Urothelium cell line (cell line): ENCODE measurements around the gene UNC13D.
"Not testable (repeated sequence)": the region's sequence is repeated elsewhere in the genome, so short reads cannot be mapped to it uniquely, and the experiment has no call there.

Source experiments
- DNase-seq: peaks from one replicate; pipeline ENCODE4 v3.0.0; 2011; ENCODE audit warnings: low spot score, mixed read lengths
- FAIRE-seq: peaks from 2 replicates; lab custom pipeline; 2011; peaks lifted over from hg19 to GRCh38; lab: Jason Lieb, UNC

The UNC13D gene

GRCh38 chr17:75822119-75822799, 21.9 kb downstream of the UNC13D start:
- DNase-seq: no peak
- no peak for FAIRE-seq

- peak; percentile 23 for FAIRE-seq
Observed at GRCh38 chr17:75821552-75821951, 22.7 kb downstream of the UNC13D start.

GRCh38 chr17:75820094-75821080, 23.8 kb downstream of the UNC13D start:
- DNase-seq (no peak), FAIRE-seq (peak; percentile 82)

More at GRCh38 chr17:75821552-75821951, 22.7 kb downstream of the UNC13D start:
- no peak for DNase-seq

GRCh38 chr17:75819678-75820077, 24.5 kb downstream of the UNC13D start:
- DNase-seq (no peak), FAIRE-seq (no peak)

DNA sequence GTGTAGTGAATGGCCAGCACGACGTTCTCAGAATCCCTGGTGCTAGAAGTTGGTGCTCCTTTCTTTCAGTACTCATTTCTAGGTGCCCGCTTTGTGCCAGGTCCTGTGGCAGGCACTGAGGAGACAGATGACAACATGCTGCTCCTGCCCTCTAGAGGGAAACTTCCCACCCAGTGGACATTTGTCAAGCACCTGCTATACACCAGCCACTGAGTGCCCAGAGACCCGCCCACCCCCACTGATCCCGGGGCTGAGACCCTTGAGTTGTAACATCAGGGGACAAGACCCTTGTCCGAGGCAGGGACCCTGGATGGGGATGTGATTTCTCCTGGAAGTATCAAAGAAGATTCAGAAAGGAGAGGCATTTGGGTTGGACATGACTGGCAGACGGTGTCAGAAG, 25.1 kb downstream of the UNC13D start:
- FAIRE-seq: no peak
- DNase-seq: no peak

GRCh38 chr17:75818326-75818885, 25.8 kb downstream of the UNC13D start:
- DNase-seq (no peak), FAIRE-seq (no peak)

DNA sequence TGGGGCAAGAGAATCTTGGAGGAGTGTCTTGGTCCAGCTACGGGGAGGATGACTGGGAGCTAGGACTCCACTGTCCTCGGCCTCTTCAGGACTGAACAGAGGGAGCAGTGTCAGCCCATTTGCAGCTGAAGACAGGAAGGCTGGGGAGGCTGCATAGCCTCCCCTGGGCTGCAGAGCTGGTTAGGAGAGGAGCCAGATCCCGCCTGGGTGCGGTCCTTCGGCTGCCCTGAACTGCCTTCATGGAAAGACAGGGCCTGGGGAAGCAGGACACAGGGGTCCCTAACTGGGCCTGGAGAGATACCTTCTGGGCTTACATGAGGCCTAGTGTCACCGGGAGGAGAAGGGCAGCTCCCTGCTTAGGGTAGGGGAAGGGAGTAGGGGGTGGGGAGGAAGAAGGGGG, 26.6 kb downstream of the UNC13D start:
- FAIRE-seq (no peak), DNase-seq (no peak)

- DNase-seq (no peak), FAIRE-seq (no peak)
Observed at GRCh38 chr17:75816693-75817092, 27.5 kb downstream of the UNC13D start.

GRCh38 chr17:75815399-75815798, 28.8 kb downstream of the UNC13D start:
- FAIRE-seq (no peak), DNase-seq (no peak)

GRCh38 chr17:75814900-75815373, 29.3 kb downstream of the UNC13D start:
- peak; percentile 45 for DNase-seq
- FAIRE-seq: peak; percentile 17

- DNase-seq: no peak
- no peak for FAIRE-seq
Observed at GRCh38 chr17:75814021-75814395, 30.2 kb downstream of the UNC13D start.

GRCh38 chr17:75813081-75814020, 30.9 kb downstream of the UNC13D start:
- FAIRE-seq (peak; percentile 82), DNase-seq (no peak)

DNA sequence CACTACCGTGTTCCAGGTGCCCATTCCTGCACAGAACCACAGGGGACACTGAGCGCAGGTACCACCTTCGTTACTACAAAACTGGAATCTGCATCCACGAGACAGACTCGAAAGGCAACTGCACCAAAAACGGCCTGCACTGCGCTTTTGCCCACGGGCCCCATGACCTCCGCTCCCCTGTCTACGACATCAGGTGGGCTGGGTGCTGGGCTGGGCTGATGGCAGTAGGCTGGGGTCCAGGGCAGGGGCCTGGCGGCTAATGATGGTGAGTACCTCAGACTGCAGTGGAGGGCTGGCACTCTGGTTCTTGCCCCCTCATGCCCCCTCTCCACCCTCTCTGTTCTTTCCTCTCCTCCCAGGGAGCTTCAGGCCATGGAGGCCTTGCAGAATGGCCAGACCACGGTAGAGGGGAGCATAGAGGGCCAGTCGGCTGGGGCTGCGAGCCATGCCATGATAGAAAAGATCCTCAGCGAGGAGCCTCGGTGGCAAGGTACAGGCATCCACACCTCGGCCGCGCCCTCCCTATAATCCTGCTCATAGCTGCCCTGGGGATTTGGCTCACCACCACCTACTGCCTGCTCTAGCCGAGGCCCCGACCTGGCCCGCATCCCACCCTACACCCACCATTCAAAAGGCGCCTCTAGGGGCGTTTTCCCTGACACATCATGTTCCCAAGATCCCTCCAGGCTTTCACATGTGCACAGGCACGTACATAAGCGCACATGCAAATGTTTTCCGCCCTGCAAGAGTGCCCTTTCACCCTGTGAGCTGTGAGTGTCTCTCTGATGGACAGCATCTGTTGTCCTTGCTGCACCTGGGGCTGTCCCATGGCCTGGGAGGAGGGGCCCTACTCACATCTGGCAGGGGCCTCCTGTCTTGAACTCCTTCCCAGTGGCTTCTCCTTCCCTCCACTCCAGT, 31.8 kb downstream of the UNC13D start:
- FAIRE-seq (no peak), DNase-seq (no peak)

DNA sequence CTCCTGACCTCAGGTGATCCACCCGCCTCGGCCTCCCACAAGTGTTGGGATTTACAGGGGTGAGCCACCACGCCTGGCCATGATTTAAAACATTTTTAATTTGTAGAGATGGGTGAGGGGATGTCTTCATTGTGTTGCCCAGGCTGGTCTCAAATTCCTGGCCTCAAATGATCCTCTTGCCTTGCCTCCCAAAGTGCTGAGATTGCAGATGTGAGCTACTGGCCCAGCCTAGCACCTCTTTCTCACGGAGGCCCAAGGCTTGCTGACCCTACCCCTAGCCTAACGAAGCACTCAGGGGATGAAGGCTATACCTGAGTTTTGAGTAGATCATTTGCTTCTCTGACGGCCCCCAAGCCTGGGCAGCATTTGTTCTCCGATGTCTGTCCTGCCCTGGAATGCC, 33.0 kb downstream of the UNC13D start:
- no peak for DNase-seq
- peak; percentile 35 for FAIRE-seq

- DNase-seq: not testable (repeated sequence)
- peak; percentile 66 for FAIRE-seq
Observed at GRCh38 chr17:75810756-75811155, 33.4 kb downstream of the UNC13D start.

- FAIRE-seq (no peak), DNase-seq (no peak)
Observed at GRCh38 chr17:75810216-75810615, 34.0 kb downstream of the UNC13D start.

- no peak for FAIRE-seq
- no peak for DNase-seq
Observed at GRCh38 chr17:75809631-75810111, 34.5 kb downstream of the UNC13D start.

- no peak for FAIRE-seq
Observed at GRCh38 chr17:75808905-75809621, 35.1 kb downstream of the UNC13D start.

DNA sequence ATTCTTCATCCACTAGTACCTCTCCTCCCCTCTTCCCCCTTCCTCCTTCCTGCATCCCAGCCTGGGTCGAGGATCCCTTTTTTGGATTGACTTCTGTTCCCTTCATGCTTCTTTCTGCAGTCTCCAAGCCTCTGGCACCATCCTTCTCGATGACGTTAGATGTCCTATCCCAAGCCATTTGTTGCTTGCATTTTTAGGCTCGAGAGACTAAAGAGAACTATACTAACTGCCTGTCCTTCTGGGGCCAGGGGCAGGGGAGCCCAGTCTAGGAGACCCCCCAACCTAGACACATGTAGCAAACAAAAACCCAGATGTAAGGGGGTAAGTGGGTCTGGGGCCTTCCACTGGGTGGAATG, 35.7 kb downstream of the UNC13D start:
- DNase-seq (no peak), FAIRE-seq (no peak)

More at GRCh38 chr17:75808905-75809621, 35.1 kb downstream of the UNC13D start:
- DNase-seq: no peak
